GM12864 (cell line): ENCODE measurements around the gene FANCG.

ENCODE experiments used
- DNase-seq: peaks from one replicate; pipeline ENCODE4 v3.0.0-alpha.2; 2011; ENCODE audit warnings: low read depth
- H3K4me3 ChIP-seq: 2 replicates; pipeline ENCODE4 v1.5.1; 2011; ENCODE audit warnings: mild to moderate bottlenecking, low read depth, low read length, control low read depth
- CTCF ChIP-seq: IDR thresholded peaks from 2 replicates; pipeline ENCODE4 v1.5.1; 2011; ENCODE audit warnings: low read depth, mild to moderate bottlenecking, moderate library complexity, low read length, control low read depth, inconsistent platforms; ENCODE audit errors: missing control alignments

The FANCG gene

DNA sequence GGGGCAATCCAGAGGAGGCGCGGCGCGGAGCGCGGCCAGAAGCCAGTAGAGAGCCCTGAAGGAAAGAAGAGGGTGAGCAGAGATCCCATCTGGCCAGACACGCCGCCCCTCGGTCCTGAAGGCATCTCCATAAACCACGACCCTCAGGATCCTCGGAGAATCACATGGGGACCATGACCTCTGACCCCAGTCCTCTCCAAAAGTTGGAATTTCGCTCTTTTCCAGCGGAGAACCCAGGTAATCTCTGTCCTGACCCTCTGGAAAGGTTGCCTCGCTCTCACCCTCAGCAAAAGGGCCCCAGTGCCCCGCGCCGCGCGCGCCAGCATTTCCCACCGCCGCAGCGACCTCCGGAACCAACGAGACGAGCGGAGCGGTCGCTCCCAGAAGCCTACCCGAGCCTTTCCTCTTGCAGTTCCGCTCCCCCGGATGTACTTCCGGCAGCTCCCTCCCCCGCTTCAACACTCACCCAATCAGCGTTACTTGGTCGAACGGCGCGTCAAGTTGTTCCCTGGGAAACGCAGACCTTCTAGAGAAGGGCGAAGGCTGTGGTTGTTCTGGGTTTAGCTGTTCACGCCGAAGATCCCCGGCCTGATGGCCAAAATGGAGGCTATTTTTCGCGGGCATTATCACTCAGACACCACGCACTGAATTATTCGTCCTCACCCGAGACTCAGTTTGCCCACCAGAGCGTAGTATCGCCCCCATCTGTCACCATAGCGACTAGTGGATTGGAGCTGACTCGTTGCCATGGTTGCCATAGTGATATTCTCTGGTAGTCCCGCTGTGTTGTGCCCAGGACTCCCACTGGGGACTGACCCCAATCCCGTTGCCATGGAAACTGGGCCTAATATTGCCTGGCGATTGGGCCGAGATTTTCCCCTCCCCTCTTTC is 23.3 kb upstream of the FANCG start, which contains the start of gene STOML2:
Gene STOML2, minus strand, starts transcription at position 363 of the 891 bp plus-strand sequence. Its CDS starts 37 bp downstream, at position 326.
- no peak for TF ChIP-seq CTCF
- peak; percentile 91 for DNase-seq
- peak within 1 kb of the TSS; percentile 73 for H3K4me3 ChIP-seq

GRCh38 chr9:35102465-35102768 is 22.7 kb upstream of the FANCG start:
- DNase-seq = no peak
- H3K4me3 ChIP-seq = peak overlapping the region; percentile 73

DNA sequence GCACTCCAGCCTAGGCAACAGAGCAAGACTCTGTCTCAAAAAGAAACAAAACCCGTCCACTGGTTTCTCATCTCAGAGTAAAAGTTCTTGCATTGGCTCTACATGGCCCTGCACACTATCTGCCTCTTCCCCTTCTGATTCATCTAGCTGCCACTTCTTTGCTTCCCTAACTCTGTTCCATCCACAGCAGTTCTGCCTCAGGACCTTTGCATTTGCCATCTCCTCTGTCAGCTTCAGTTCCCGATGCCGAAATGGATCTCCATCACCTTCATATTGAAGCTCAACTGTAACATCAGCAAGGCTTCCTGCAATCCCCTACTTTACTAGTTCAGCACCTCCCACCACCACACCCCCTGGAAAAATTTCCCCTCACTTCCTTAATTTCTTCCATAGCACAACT is 17.8 kb upstream of the FANCG start:
- no peak overlapping the region for H3K4me3 ChIP-seq
- TF ChIP-seq CTCF = no peak

More at GRCh38 chr9:35102465-35102768, 22.7 kb upstream of the FANCG start:
- no peak for TF ChIP-seq CTCF

GRCh38 chr9:35096035-35096849 is 16.5 kb upstream of the FANCG start, which contains the start of gene PIGO:
PIGO (minus strand) TSS chr9:35096591; CDS start chr9:35095565, 1,026 bp downstream.
- DNase-seq = no peak
- TF ChIP-seq CTCF = peak; percentile 98
- H3K4me3 ChIP-seq = peak within 1 kb of the TSS; percentile 92

More for the DNA sequence above, 17.8 kb upstream of the FANCG start:
- DNase-seq = no peak

- no peak overlapping the region for H3K4me3 ChIP-seq
- no peak for TF ChIP-seq CTCF
- DNase-seq = no peak
Observed at GRCh38 chr9:35091536-35091935, 11.8 kb upstream of the FANCG start.

DNA sequence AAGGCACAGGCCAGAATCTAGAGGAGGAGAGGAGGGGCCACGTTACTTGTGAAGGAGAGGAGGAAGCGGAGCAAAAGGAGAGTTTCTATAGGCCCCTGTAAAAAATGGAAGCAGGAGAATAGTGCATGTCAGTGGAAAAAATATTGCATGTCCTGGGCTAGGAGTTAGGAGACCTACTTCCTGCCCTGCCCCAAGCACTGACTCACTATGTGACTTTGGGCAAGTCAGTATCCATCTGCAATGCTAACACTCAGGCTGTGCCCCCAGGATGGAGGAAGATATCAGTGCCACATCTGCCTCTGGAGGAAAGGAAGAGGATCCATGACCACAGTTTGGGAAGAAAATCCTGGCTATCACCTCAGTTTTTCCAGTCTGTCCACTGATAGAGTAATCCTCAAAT is 9.7 kb upstream of the FANCG start:
- H3K4me3 ChIP-seq = no peak overlapping the region
- no peak for TF ChIP-seq CTCF
- DNase-seq = no peak
